ENCODE results near the gene PRRC2A.

Gene PRRC2A

GRCh38 chr6:31575952-31576685 lies 44.4 kb upstream of the PRRC2A start:
- DNase-seq (ENCODE audit: low spot score): no peak
- peak overlapping the region; percentile 62 for H3K4me3 ChIP-seq
- no peak overlapping the region for H3K27ac ChIP-seq
- TF ChIP-seq CTCF (IDR thresholded peaks at IDR 0.05): no peak

- no peak for TF ChIP-seq CTCF (IDR thresholded peaks at IDR 0.05)
- no peak overlapping the region for H3K27ac ChIP-seq
Measured at GRCh38 chr6:31576897-31577578, 43.5 kb upstream of the PRRC2A start.

GRCh38 chr6:31577579-31577966 lies 42.9 kb upstream of the PRRC2A start:
- Histone ChIP-seq H3K27ac (no peak overlapping the region), H3K4me3 (no peak overlapping the region)
- TF ChIP-seq CTCF (IDR thresholded peaks at IDR 0.05): no peak
- no peak for DNase-seq (ENCODE audit: low spot score)

More at GRCh38 chr6:31576897-31577578, 43.5 kb upstream of the PRRC2A start:
- H3K4me3 ChIP-seq: no peak overlapping the region
- DNase-seq (ENCODE audit: low spot score): no peak

GRCh38 chr6:31578184-31579118 lies 42.1 kb upstream of the PRRC2A start:
- Histone ChIP-seq H3K4me3 (no peak overlapping the region), H3K27ac (no peak overlapping the region)
- TF ChIP-seq CTCF (IDR thresholded peaks at IDR 0.05): no peak
- DNase-seq (ENCODE audit: low spot score): no peak

GRCh38 chr6:31579119-31579505 lies 41.4 kb upstream of the PRRC2A start:
- H3K27ac ChIP-seq: no peak overlapping the region
- no peak for TF ChIP-seq CTCF (IDR thresholded peaks at IDR 0.05)
- DNase-seq (ENCODE audit: low spot score): no peak
- no peak overlapping the region for H3K4me3 ChIP-seq

- no peak for TF ChIP-seq CTCF (IDR thresholded peaks at IDR 0.05)
- H3K4me3 ChIP-seq: no peak overlapping the region
- H3K27ac ChIP-seq: no peak overlapping the region
- no peak for DNase-seq (ENCODE audit: low spot score)
Measured at GRCh38 chr6:31579546-31580437, 40.7 kb upstream of the PRRC2A start.
